Dermis blood vessel endothelial cell (primary cell): ENCODE results near the gene NPLOC4. TPM values are rescaled to one million over a fixed set of nuclear protein-coding genes. Genes with fewer than 3 reads are reported as not detected.
A peak's percentile ranks its signal among the peaks of the same experiment; 100 is the strongest.

ENCODE experiments used
- DNase-seq: peaks from one replicate; pipeline ENCODE4 v3.0.0; 2010
- total RNA-seq: library from RNA; depleted of rRNA; stranded (reverse); fragments of >200 nt; gene quantifications from 2 replicates; pipeline ENCODE4 v1.2.3, GENCODE V29; 2014

NPLOC4 gene
- total RNA-seq, 1 donor from 2014 or later, result 83.9 TPM

DNA sequence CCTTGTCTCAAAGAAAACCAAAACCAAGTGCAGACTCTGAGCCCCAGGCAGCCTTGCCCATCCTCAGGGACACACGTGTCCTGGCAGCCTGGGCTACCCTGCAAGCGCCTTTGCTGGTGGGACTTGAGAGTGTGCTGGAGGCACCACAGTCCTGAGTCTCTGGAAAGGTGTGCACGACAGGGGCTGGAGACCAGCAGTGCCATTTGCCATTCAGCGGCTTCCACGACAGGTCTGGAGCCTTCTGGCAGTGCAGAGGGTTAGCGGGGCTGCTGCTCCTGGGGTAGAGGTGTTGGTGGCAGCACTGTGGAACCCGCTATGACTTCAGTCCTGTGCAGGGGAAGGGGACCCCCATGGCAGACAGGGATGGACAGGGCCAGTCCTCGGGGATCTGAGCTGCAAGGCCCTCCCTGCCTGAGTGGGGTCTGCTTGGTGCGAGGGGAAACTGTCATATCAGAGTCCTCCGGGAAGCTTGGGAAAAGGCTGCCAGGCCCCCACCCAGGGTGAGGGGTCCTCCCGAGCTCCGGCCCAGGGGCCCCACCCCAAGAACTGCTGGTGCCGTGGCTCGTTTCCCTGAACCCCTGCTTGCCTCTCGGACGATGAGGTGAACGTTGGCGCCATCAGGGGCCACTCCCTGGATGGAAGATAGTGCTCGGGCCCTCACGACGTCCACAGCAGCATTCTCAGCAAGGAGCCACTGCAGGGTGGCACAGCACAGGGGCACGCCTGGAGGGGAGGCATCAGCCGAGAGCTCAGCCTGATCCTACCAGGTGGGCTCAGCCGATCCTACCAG, 91.6 kb downstream of the NPLOC4 start:
- DNase-seq, result no peak

- no peak for DNase-seq
Measured at GRCh38 chr17:81544281-81544974, 92.5 kb downstream of the NPLOC4 start.

DNA sequence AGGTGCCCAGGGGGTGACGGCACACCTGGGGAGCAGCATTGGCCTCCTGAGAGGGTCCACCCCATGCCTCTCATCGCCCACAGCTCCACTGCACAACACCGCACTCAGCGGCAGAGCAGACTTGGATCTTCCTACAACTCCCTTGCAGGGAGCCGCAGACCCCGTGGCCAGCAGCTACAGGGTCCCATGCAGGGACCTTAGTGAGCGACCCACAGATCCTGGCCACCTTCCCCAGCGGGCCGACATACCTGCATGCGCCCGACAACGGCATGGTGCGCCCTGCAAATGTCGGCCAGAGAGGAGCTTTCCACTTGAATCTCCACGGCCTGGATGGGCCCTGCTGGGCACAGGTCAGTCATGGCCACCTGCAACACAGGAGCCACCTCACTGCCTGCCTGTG, 93.2 kb downstream of the NPLOC4 start:
- no peak for DNase-seq

GRCh38 chr17:81543339-81543675, 93.6 kb downstream of the NPLOC4 start:
- DNase-seq, result no peak

DNA sequence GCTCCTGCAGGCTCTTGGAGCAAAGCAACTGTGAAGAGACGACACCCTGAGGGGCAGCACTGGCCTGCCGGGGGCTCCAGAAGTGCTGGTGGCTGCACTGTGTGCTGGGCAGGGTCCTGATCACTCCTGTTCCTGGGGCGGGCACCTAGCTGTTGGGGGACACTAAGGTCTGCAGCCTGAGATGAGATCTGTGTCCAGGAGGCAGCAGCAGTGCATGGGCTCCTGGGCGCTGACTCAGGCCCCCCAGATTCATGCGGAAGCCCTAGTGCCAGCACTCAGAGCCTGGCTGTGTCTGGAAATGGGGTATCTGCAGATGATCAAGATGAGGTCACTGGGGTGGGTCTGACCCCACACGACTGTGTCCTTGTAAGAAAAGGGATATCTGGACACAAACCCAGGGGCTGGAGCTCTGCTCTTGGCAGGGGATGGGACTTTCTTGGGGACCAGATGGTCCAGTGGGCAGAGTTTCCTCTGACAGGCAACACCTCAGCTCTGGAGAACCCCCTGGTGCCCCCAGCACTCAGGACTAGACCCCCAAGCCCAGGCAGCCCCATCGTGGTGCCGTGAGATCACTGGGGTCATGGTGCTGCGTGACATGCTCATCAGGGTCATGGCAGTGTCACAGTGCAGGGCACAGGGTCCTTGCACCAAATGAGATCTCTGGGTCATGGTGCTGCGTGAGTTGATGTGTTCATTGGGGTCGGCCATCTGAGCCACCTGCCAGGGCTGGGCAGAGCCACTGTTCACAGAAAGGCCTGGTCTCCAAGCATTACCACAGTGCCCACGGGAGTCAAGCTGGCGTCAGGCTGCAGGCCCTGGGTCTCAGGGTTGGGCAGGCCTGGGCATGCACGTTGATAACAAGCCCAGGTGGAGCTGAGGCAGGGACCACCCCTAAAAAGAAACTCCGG, 94.2 kb downstream of the NPLOC4 start:
- no peak for DNase-seq

DNA sequence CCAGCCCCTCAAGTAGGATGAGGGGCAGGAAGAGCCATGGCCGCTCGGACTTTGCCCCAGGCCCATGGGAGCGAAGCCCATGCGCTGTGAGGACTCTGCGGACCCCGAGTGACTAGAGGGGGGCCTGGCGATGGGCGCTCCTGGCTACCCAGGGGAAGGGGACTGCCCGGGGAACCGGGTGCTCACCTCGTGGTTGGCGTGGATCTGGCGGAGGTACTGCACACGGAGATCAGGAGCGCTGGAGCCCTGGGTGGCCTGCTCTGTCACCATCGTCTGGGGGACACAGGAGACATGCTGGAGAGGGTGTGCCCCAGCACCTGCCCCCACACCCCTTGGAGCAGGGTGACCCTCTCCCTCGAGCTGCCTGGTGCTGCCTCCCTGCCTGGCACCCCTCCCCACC, 95.8 kb downstream of the NPLOC4 start:
- no peak for DNase-seq

DNA sequence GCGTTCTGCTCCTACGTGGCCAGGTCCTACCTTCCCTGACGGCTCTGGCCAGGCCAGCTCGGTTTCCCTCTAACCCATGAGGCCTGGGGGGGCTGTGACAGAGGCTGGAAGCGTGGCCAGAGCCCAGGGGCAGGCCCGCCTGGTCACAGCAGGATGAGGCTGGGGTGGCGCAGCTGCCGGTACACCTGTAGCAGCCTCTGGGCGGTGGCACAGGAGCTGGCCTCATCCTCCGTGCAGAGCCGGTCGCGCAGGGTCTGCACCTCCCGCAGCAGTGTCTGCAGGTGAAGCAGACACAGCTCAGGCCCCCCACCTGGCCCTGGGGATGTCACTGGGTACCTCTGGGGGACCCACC, 96.3 kb downstream of the NPLOC4 start:
- no peak for DNase-seq

DNA sequence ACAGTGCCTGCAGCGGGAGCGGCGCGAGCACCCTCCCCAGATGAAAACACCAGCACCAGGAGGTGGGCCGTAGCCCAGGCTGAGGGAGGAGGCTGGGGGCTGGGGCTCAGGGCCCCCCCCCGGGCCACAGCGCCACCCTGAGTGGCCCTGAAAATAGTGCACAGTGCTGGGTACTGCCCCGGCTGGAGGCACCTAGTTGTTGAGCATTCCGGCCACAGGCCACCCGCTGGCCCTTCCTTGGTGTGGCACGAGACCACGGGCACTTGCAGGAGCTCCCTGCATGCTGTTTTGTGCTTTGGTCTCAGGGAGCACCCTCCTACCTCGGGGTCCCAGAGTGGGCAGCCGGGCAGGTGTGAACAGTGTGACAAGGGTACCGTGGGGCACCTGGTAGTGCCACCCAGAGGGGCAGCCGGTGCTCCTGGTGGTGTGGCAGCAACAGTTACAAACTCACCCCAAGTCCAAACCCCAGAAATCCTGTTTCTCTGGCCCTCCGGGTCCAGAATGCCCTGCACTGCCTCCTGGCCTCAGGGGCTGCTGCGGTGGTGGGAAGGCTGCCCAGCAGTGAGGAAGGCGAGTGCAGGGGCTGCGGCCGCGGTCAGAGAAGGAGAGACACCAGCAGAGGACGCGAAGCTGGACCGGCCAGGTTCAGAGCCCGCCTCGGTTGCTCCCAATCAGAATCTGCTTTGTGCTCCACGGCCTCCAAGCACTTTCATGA, 96.8 kb downstream of the NPLOC4 start:
- DNase-seq, result no peak

DNA sequence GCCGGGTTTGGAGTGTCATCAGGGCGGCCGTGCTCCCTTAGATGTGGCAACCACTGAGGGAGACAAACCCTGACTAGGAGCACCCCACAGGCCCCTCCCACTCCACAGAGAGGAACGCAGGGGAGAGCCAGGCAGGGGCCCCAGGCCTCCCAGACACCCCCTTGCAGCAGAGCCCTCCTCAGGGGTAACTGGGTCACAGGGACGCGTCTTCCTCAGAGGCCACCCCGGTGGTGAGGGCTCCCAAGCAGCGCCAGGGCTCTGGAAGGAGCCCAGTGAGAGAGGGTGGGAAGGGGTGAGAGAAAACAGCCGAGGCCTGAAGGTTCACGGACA, 97.4 kb downstream of the NPLOC4 start:
- no peak for DNase-seq

- no peak for DNase-seq
Measured at GRCh38 chr17:81538651-81539570, 98.0 kb downstream of the NPLOC4 start.

GRCh38 chr17:81537856-81538555, 98.9 kb downstream of the NPLOC4 start:
- DNase-seq, result no peak

DNA sequence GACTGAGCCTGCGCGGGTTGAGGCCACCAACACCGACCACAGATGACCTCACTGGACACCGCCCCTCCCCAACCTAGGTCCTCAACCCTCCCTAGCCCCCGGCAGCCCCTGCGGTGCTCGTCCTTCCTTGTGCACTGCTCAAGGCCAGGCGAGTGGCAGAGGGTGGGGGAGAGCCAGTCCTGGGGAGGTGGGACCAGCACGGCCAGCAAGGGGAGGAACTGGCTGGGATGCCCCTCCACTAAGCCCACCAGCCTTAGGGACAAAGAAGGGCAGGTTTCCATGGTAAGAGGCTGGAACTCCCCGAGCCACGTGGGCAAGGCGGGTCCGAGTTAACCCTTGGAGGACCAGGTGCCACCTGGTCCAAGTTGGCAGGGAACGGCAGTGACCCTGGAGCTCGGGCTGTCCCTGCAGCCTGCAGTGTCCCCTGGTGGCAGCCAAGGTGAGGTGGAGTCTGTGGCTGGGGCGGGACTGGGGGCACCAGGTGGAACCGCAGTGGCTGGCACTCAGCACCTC, 99.5 kb downstream of the NPLOC4 start:
- peak; percentile 62 for DNase-seq

GRCh38 chr17:81536299-81537290, 100.3 kb downstream of the NPLOC4 start:
- peak; percentile 32 for DNase-seq

DNA sequence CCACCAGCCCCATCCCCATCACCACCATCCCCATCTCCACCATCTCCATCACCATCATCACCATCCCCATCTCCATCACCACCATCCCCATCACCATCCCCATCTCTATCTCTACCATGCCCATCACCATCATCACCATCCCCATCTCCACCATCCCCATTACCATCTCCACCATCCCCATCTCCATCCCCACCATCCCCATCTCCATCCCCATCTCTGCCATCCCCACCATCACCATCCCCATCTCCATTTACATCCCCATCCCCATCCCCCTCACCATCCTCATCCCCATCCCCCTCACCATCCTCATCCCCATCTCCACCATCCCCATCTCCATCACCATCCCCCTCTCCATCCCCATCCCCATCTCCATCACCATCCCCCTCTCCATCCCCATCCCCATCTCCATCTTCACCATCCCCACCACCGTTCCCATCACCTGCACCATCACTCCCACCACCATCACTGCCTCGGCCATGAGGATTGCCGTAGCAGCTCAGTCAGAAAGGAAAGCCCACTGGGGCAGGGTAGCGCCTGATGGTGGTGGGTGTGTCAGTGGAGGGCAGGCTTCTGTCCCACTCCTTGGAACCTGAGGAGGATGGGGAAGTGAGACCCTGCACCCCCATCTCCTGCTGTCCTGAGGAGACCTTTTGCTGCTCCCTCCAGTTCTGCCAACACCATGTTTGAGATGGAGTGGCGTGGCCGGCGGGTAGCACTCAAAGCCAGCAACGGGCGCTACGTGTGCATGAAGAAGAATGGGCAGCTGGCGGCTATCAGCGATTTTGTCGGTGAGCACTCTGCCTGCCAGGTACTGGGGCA, 101.2 kb downstream of the NPLOC4 start:
- no peak for DNase-seq

- DNase-seq, result no peak
Measured at GRCh38 chr17:81535007-81535328, 101.9 kb downstream of the NPLOC4 start.

DNA sequence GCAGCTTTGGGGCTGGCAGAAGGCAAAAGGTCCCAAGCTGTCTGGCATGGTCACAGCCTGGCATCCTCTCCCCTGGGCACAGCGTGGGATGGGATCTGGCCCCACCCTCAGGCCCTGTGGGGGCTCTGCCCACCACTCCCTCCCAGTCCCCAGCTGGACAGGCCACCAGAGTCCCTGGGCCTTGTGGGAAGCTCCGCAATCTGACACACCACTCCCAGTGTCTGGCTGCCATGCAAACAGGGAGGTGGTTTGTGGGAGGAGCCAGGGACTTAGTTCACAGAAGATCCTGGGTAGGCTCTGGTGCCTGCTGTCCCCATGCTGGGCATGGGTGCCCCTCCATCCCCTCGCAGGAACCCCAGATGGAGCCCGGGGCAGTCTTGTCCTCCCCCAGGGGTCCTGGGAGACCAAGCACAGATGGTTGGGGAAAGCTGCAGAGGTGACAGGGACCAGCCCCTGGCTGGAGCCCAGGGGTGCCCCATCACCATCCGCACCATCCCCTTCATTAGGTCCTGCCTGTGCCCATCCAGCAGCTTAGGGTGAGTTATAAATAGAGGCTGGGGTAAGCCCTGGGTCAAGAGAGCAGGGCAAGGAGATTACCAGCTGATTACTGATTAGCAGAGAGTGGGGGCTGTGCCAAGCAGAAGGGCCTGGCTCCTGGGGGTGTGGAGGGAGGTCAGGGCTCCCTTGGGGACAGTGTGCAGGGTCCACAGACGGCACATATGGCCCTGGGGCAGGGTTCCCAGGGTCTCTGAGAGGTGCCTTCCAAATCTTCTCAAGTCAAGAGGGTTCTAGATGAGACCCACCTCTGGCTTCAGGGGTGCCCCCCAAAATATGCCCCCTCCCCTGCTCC, 102.5 kb downstream of the NPLOC4 start:
- no peak for DNase-seq

DNA sequence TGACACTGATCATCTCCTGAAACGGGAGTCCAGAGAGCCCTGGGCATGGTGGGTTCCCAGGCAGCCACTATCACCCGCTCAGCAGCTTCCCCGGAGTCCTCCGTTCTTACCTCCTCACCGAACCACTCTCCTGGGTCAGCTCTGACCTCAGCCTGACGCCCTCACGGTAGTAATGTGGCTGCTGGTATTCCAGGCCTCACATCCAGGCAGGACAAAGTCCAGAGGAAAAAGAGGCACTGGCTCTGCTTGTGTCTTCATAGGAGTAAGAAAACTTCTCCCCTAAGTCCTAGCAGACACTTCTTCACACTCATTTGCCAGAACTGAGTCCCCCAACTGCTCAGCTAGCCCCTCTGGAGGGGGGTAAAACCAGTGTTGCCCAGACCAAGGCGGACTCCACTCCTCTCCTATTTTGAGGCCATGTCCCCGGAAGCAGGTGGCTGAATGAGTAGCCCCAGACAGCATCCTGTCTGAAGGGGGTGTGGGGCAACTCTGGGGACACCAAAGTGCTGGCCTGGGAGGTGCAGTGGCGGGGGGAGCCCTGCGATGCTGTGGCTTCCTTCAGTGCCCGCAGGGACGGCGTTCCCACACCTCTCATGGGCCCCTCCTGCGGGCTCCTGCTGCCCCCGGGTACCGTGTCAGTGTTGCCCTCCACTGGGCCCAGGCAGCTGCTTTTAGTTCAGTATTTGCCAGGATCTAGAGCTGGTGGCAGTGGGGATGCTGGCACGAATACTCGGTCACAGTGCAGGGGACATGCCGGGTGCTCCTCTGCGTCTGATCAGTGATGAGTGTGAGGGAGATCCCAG, 103.4 kb downstream of the NPLOC4 start:
- no peak for DNase-seq
